ENCODE measurements around the gene EPN1. TPM values are rescaled to one million over a fixed set of nuclear protein-coding genes. Genes with fewer than 3 reads are reported as not detected.

The EPN1 gene
- total and polyA plus RNA-seq, 9 of the 15 experiments (the other 6 are each of a cell fraction or from before 2014, with no cell fraction given) = 0.08 to 138 (median 12.7) TPM

DNA sequence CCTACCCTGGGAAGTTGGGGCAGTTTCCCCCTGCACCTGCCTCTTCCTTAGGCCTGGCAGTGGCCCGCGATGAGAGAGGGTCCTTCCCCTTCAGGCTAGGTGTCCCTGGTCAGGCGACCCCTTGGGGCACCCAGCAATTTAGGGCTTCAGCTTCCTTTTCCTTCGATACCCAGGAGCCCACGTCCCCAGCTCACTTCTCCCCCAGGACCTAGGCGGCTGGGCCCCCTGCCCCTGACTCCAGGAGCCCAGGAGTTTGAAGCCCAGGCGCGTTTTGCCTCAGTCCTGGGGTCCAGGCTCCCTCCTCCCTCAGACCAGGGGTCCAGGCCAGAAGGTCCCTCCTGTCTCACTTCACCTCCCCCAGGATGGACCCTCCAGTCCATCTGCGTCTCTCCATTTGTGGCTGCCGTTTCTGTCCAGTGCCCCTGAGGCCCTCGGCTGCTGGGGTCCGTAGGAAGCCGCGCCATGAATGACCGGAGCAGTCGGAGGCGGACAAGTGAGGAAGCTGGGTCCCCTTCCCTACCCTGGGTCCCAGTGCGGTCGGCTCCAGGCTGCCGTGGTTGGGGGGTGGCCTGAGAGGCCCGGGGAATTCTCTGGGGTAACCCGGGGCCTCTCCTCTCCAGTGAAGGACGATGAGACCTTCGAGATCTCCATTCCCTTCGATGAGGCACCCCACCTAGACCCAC, 26.3 kb upstream of the EPN1 start (continued):
- TF ChIP-seq, protein P1, sequence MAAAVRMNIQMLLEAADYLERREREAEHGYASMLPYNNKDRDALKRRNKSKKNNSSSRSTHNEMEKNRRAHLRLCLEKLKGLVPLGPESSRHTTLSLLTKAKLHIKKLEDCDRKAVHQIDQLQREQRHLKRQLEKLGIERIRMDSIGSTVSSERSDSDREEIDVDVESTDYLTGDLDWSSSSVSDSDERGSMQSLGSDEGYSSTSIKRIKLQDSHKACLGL (CRISPR knock-in tag; IDR thresholded peaks at IDR 0.05; ENCODE audit: borderline replicate concordance, poor library complexity, severe bottlenecking) = no peak
- TF ChIP-seq ZNF740 (CRISPR knock-in tag; IDR thresholded peaks at IDR 0.05) (no peak), ZNF740 (tag; IDR thresholded peaks at IDR 0.05) (0 out of 4 replicates have a peak, but pooled peaks of 1 of the 2 experiments have one; percentile 2), ZNF780A (CRISPR knock-in tag; IDR thresholded peaks at IDR 0.05) (no peak), NR2F6 (CRISPR knock-in tag; IDR thresholded peaks at IDR 0.05) (no peak), SRSF3 (IDR thresholded peaks at IDR 0.05; ENCODE audit: insufficient read depth, low read length) (no peak)
